A549 (cell line): Measurements from ENCODE around the gene ZDHHC11. TPM values are rescaled to one million over a fixed set of nuclear protein-coding genes. Genes with fewer than 3 reads are reported as not detected.
A peak's percentile ranks its signal among the peaks of the same experiment; 100 is the strongest.

Experiments
- CHD2 ChIP-seq: fragments of 150-350 bp; IDR thresholded peaks from 2 replicates; pipeline ENCODE4 v1.6.1; 2014; ENCODE audit warnings: low read length; ENCODE audit not compliant: partially characterized antibody
- CHD4 ChIP-seq: fragments of 200-600 bp; sonication (generic); IDR thresholded peaks from 2 replicates; pipeline ENCODE4 v1.6.1; 2016; ENCODE audit warnings: antibody characterized with exemption, mild to moderate bottlenecking, borderline replicate concordance
- EHF ChIP-seq: fragments of 250-450 bp; sonication (Bioruptor Pico); IDR thresholded peaks from 2 replicates; pipeline ENCODE4 v1.5.0; 2020; ENCODE audit warnings: mild to moderate bottlenecking
- ESRRA ChIP-seq: fragments of 150-350 bp; IDR thresholded peaks from 2 replicates; pipeline ENCODE4 v1.6.1; 2014; ENCODE audit warnings: mild to moderate bottlenecking, low read length, borderline replicate concordance
- FOXS1 ChIP-seq: fragments of 250-450 bp; sonication (Bioruptor Pico); IDR thresholded peaks from 2 replicates; pipeline ENCODE4 v1.5.0; 2020; ENCODE audit warnings: mild to moderate bottlenecking, moderate library complexity
- HEYL ChIP-seq: fragments of 250-450 bp; sonication (Bioruptor Pico); IDR thresholded peaks from 2 replicates; pipeline ENCODE4 v1.8.0; 2021; ENCODE audit warnings: mild to moderate bottlenecking, moderate library complexity
- HOXB5 ChIP-seq: fragments of 250-450 bp; sonication (Bioruptor Pico); IDR thresholded peaks from 2 replicates; pipeline ENCODE4 v1.5.0; 2020; ENCODE audit warnings: mild to moderate bottlenecking, moderate library complexity
- JUNB ChIP-seq: fragments of >200 bp; sonication (Bioruptor Twin); formaldehyde crosslinking; IDR thresholded peaks from 2 replicates; pipeline ENCODE4 v1.6.1; 2016
- MAZ ChIP-seq: fragments of 150-350 bp; IDR thresholded peaks from 2 replicates; pipeline ENCODE4 v1.6.1; 2014; ENCODE audit warnings: antibody characterized with exemption, low read depth, low read length, borderline replicate concordance
- NFE2L2 ChIP-seq: fragments of 150-350 bp; conservative IDR thresholded peaks from 2 replicates; pipeline ENCODE4 v1.6.1; 2014; ENCODE audit warnings: low read length
- NPAS2 ChIP-seq: fragments of 250-450 bp; sonication (Bioruptor Pico); IDR thresholded peaks from 2 replicates; pipeline ENCODE4 v1.8.0; 2022; ENCODE audit warnings: mild to moderate bottlenecking, moderate library complexity, borderline replicate concordance
- RARB ChIP-seq: fragments of 250-450 bp; sonication (Bioruptor Pico); IDR thresholded peaks from 2 replicates; pipeline ENCODE4 v1.8.0; 2021; ENCODE audit warnings: mild to moderate bottlenecking, moderate library complexity
- RCOR1 ChIP-seq: fragments of 150-350 bp; IDR thresholded peaks from 2 replicates; pipeline ENCODE4 v1.6.1; 2014; ENCODE audit warnings: antibody characterized with exemption, low read length, low read depth
- TFCP2L1 ChIP-seq: fragments of 250-450 bp; sonication (Bioruptor Pico); IDR thresholded peaks from 2 replicates; pipeline ENCODE4 v1.5.0; 2021; ENCODE audit warnings: mild to moderate bottlenecking
- TP53 ChIP-seq: fragments of 250-450 bp; sonication (Bioruptor Pico); IDR thresholded peaks from 2 replicates; pipeline ENCODE4 v1.5.0; 2021; ENCODE audit warnings: mild to moderate bottlenecking, moderate library complexity
- ZC3H11A ChIP-seq: fragments of 450-650 bp; IDR thresholded peaks from 2 replicates; pipeline ENCODE4 v1.6.1; 2014; ENCODE audit warnings: antibody characterized with exemption, mild to moderate bottlenecking
- ZFP36 ChIP-seq: fragments of 450-650 bp; IDR thresholded peaks from 2 replicates; pipeline ENCODE4 v1.6.1; 2014; ENCODE audit warnings: borderline replicate concordance; ENCODE audit not compliant: partially characterized antibody
- ZNF302 ChIP-seq: fragments of 250-450 bp; sonication (Bioruptor Pico); IDR thresholded peaks from 2 replicates; pipeline ENCODE4 v1.9.0; 2021; ENCODE audit warnings: inconsistent platforms, mild to moderate bottlenecking, moderate library complexity
- polyA plus RNA-seq, 4 experiments: library from polyadenylated mRNA; depleted of rRNA in 3 of 4; stranded (reverse); fragments of >200 nt; fragmentation: RNase III in 1 of 4; extraction: RNeasy Plus Mini Kit Qiagen cat#74134 plus additional on column Dnase treatment in 1 of 4; gene quantifications; 2 replicates in 3 of 4; 3 replicates in 1 of 4; pipeline ENCODE4 v1.2.3, GENCODE V29; 2011 to 2017
- TF ChIP-seq, protein P1 (sequence below): fragments of >200 bp; sonication (Bioruptor Twin); formaldehyde crosslinking; IDR thresholded peaks from 3 replicates; pipeline ENCODE4 v1.6.1; 2016
- TF ChIP-seq, protein P2 (sequence below): IDR thresholded peaks from 2 replicates; pipeline ENCODE4 v1.6.1; 2012
- TF ChIP-seq, protein P3 (sequence below): fragments of 150-350 bp; IDR thresholded peaks from 2 replicates; pipeline ENCODE4 v1.6.1; 2014; ENCODE audit warnings: low read depth, mild to moderate bottlenecking, low read length
- TF ChIP-seq, protein P4 (sequence below): IDR thresholded peaks from 2 replicates; pipeline ENCODE4 v1.6.1; 2012
- TF ChIP-seq, protein P5 (sequence below): fragments of 450-650 bp; IDR thresholded peaks from 2 replicates; pipeline ENCODE4 v1.6.1; 2014; ENCODE audit warnings: antibody characterized with exemption
- TF ChIP-seq, protein P6 (sequence below): fragments of 250-450 bp; sonication (Bioruptor Pico); IDR thresholded peaks from 2 replicates; pipeline ENCODE4 v1.5.0; 2020; ENCODE audit warnings: low read depth, mild to moderate bottlenecking, moderate library complexity

ZDHHC11 gene
- polyA plus RNA-seq, 2 of the 4 experiments (the other 2 are of a cell fraction) = 2.6 to 13.7 TPM

DNA sequence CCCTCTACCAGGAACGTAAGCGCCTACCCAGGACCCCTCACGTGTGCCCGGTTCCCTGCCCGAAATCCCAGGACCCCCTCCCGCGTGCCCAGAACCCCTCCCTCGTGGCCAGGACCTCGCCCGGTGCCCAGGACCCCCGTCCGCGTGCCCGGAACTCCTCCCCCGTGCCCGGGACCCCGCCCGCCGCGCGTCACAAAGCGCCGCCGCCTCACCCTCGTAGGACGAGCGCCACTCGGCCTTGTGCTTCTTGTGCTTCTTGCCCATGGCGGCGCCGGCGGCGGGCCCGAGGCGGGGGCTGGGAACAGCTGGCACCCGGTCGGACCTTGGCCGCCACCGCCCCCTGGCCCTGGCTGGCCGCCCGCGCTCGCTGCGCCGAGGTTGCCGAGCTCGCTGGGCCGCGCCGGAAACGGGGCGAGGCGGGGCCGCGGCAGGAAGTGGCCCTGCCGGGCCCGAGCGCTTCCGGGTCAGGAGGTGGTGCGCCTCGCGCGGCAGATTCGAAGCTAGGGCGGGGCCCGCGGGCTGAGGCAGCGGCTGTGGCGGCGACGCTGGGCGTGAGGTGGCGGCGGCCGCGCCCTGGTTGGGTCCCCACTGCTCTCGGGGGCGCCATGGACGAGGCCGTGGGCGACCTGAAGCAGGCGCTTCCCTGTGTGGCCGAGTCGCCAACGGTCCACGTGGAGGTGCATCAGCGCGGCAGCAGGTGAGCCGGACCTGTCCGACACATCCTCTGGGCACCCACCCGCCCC, 41.8 kb upstream of the ZDHHC11 start, which contains the start of the genes BRD9 and TRIP13 (continued):
- TF ChIP-seq, protein P1, sequence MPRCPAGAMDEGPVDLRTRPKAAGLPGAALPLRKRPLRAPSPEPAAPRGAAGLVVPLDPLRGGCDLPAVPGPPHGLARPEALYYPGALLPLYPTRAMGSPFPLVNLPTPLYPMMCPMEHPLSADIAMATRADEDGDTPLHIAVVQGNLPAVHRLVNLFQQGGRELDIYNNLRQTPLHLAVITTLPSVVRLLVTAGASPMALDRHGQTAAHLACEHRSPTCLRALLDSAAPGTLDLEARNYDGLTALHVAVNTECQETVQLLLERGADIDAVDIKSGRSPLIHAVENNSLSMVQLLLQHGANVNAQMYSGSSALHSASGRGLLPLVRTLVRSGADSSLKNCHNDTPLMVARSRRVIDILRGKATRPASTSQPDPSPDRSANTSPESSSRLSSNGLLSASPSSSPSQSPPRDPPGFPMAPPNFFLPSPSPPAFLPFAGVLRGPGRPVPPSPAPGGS = no peak; the same call in 1 of the 3 replicates
- TF ChIP-seq, protein P2, sequence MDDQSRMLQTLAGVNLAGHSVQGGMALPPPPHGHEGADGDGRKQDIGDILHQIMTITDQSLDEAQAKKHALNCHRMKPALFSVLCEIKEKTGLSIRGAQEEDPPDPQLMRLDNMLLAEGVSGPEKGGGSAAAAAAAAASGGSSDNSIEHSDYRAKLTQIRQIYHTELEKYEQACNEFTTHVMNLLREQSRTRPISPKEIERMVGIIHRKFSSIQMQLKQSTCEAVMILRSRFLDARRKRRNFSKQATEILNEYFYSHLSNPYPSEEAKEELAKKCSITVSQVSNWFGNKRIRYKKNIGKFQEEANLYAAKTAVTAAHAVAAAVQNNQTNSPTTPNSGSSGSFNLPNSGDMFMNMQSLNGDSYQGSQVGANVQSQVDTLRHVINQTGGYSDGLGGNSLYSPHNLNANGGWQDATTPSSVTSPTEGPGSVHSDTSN = no peak
- TF ChIP-seq CHD2 (peak; percentile 8), EHF (CRISPR knock-in tag) (peak; percentile 61; the same call in 1 of the 2 replicates), TP53 (peak; percentile 28; the same call in 1 of the 2 replicates), HOXB5 (CRISPR knock-in tag) (no peak), FOXS1 (CRISPR knock-in tag) (no peak), ESRRA (no peak), NPAS2 (CRISPR knock-in tag) (no peak), CHD4 (no peak), RARB (CRISPR knock-in tag) (no peak), NFE2L2 (no peak), HEYL (CRISPR knock-in tag) (no peak), RCOR1 (no peak), ZNF302 (CRISPR knock-in tag) (no peak), ZC3H11A (no peak), TFCP2L1 (no peak), JUNB (no peak), ZFP36 (no peak), MAZ (no peak)
- TF ChIP-seq, protein P3, sequence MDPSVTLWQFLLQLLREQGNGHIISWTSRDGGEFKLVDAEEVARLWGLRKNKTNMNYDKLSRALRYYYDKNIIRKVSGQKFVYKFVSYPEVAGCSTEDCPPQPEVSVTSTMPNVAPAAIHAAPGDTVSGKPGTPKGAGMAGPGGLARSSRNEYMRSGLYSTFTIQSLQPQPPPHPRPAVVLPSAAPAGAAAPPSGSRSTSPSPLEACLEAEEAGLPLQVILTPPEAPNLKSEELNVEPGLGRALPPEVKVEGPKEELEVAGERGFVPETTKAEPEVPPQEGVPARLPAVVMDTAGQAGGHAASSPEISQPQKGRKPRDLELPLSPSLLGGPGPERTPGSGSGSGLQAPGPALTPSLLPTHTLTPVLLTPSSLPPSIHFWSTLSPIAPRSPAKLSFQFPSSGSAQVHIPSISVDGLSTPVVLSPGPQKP = no peak
- TF ChIP-seq, protein P4, sequence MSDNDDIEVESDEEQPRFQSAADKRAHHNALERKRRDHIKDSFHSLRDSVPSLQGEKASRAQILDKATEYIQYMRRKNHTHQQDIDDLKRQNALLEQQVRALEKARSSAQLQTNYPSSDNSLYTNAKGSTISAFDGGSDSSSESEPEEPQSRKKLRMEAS = peak; percentile 80
- TF ChIP-seq, protein P5, sequence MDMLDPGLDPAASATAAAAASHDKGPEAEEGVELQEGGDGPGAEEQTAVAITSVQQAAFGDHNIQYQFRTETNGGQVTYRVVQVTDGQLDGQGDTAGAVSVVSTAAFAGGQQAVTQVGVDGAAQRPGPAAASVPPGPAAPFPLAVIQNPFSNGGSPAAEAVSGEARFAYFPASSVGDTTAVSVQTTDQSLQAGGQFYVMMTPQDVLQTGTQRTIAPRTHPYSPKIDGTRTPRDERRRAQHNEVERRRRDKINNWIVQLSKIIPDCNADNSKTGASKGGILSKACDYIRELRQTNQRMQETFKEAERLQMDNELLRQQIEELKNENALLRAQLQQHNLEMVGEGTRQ = no peak
- TF ChIP-seq, protein P6, sequence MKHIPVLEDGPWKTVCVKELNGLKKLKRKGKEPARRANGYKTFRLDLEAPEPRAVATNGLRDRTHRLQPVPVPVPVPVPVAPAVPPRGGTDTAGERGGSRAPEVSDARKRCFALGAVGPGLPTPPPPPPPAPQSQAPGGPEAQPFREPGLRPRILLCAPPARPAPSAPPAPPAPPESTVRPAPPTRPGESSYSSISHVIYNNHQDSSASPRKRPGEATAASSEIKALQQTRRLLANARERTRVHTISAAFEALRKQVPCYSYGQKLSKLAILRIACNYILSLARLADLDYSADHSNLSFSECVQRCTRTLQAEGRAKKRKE (CRISPR knock-in tag) = no peak
